HG03457 (cell line): ENCODE data around the gene NOG.

ENCODE experiments used
- ATAC-seq: cut with Tn5 transposase; IDR thresholded peaks from one replicate; pipeline ENCODE4 v1.9.1; 2021; ENCODE audit warnings: moderate number of reproducible peaks; ENCODE audit not compliant: unreplicated experiment

The NOG gene

DNA sequence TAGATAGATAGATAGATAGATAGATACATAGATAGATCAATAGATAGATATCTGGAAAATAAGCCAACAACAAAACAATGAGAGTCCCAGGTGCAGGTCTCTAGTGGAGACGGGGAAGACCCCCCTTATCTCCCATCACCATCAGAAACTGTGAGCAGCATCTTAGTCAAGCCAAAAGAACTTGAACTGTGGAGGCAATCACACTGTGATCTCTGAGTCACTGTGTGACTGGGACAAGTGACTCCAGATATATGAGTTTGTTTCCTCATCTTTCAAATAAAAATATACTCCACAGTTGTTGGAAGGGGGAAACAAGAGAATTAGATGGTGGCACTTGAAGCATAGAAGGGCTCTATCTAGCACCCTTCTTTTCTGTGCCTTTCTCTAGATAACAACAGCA is 42.1 kb downstream of the NOG start:
- no peak for ATAC-seq

DNA sequence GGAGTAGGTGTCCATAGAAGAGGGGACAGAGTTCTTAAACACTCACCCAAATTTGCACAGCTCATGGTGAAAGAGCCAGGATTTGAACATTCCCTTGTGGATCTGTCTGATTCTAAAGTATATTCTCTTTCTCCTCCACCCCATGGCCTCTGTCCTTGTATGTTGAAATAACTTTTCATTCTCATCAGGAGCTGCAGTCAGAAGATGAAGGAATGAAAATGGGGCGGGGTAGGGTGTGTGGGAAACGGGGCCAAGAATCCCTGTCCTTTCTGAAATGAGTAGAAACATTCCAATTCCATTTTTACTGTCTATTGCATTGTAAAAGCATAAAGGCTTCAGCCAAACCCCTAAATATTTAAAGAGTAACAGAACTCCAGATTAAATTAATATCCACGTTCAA is 42.8 kb downstream of the NOG start:
- ATAC-seq = no peak

DNA sequence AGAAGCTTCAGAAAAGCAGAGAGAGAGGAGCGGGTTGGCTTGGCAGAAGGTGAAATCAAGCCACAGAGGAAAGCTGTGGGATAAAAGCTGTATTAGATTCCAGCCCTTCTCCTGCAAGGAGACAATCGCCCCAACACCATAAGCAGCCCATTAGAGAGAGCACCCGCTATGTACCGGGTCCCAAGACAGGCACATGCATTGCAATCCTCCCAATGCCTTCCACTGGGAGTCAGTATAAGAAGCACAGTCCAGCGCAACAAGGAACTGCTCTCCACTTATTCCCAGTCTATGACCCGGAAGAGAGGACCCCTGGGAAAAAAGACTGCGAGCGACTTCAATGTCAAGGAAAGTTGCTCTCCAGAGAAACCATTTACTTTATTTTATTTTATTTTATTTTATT is 43.8 kb downstream of the NOG start:
- ATAC-seq = no peak

DNA sequence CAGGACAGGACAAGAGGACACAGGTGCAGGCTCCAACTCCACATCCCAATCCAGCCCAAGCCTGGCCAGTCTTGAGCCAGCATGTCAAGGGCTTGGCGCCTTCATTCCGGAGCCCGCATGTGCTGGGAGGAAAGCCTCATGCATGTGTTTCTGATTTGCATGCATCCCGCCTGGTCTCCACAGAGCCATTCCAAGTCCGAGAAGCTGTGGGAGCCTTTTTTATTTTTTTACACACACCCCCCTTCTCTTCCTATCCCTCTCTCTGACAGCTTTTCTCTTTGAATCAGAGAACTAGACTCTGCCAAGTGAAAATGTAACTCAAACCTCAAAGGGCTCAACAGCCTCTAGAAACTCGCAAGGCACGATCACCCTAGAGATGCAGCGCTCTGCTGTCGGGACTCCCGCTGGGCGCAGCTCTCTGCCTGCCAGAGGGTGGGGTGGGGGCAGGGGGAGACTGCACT is 45.1 kb downstream of the NOG start:
- no peak for ATAC-seq

DNA sequence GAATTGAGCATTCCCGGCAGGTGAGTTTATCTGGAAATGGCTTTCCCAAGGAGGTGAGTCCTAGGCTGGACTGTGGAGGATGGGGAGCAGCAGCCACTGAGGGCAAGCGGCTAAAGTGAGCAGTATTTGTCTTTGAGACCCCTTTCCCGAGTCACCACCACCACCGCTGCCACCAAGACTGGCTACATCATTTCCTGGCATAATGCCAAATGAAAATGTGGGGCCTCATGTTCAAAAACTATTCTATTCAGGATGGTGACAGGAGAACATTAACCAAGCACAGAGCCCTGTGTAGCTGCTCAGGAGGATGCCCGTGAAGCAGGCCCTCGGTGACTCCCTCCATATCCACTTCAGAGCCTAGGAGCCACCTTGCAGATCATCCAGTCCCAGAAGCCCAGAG is 46.0 kb downstream of the NOG start:
- ATAC-seq = no peak

DNA sequence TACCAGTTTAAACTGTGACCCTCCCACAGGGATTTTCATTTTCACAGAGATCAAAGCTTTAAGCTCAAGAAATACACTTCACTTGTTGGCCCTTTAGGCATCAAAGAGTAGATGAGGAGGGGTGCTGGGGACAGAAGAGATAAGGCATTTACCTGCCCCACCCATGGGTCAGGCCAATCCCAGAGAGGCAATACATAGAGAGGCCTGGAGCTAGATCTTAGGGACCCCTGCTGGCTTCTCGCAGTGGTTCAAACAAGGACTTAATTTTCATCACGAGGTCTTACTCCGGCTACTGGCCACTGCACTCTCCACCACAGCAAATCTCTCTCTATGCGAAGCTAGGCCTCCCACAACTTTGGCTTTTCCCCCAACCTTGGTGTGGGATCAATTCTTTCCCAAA is 46.6 kb downstream of the NOG start:
- no peak for ATAC-seq

DNA sequence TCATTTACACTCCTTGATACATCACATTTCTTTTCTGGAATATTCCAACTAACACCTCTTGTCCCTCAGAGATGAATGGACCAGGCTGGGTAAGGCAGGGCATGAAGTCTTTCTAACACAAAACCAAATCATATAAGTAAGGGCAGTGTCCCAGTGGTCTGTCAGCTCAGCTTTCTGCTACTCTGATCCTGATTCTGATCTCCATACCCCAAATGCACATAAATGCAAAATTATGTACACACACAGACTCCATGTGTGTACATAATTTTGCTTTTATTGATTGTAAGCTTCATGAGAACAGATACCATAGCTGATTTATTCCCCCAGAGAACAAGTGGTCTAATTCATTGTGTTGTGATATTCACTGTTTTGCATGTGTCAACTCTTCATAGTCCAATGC is 47.9 kb downstream of the NOG start:
- ATAC-seq = no peak

DNA sequence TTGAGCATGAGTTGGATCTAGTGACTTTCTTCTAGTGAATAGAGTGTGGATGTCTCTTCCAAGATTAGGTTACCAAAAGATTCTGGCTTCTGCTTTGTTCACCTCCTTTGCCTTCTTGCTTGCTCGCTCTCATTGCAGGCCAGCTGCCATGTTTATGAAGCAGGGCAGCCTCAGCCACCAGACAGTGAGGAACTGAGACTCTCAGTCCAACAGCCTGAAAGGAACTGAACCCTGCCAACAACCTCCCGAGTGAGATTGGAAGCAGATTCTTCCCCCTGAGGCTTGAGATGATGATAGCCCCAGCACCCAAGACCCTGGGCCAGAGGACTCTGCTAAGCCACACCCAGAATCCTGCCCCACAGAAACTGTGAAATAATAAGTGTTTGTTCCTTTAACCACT is 48.4 kb downstream of the NOG start:
- no peak for ATAC-seq

DNA sequence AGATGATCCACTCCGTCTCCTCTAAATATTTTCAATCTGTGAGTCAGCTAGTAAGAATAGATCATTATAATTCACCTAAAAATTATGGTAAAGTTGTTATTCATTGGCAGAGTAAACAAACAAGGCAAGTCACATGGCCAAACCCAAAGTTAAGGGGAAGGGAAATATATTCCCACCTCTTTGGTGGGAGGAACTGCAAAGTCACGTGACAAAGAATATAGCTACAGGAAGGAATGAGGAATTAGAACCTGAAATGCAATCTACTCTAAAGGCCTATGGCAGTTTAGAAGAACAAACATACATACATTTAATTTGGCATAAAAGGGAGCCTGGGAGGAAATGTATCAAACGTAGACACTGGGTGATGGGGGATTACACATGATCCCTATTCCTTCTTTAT is 48.9 kb downstream of the NOG start:
- no peak for ATAC-seq
